HG02642 (cell line): Measurements from ENCODE around the gene ARFRP1.

Source experiments
- ATAC-seq: cut with Tn5 transposase; IDR thresholded peaks from one replicate; pipeline ENCODE4 v1.9.1; 2021; ENCODE audit warnings: mild to moderate bottlenecking; ENCODE audit not compliant: unreplicated experiment, poor library complexity

ARFRP1 gene

DNA sequence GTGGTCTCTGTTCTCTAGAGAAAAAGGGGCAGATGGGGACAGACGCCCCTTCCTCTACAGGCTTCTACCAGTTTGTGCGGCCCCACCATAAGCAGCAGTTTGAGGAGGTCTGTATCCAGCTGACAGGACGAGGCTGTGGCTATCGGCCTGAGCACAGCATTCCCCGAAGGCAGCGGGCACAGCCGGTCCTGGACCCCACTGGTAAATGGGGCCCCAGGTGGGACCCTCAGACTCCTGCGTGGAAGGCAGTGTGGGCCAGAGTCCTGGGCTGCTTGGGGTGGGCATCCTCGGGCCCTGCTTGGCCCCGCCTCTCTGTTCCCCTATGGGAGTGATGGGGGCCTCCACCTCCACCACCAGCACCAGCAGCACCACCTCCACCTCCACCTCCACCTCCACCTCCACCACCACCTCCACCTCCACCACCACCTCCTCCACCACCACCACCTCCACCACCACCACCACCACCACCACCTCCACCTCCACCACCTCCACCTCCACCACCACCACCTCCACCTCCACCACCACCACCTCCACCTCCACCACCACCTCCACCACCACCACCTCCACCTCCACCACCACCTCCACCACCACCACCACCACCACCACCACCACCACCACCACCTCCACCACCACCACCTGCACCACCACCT, 14.6 kb downstream of the ARFRP1 start:
- ATAC-seq, result no peak

- ATAC-seq, result no peak
Measured at GRCh38 chr20:63692436-63693082, 15.2 kb downstream of the ARFRP1 start.

- no peak for ATAC-seq
Measured at GRCh38 chr20:63691711-63692435, 15.9 kb downstream of the ARFRP1 start.

- no peak for ATAC-seq
Measured at GRCh38 chr20:63690898-63691710, 16.7 kb downstream of the ARFRP1 start.

DNA sequence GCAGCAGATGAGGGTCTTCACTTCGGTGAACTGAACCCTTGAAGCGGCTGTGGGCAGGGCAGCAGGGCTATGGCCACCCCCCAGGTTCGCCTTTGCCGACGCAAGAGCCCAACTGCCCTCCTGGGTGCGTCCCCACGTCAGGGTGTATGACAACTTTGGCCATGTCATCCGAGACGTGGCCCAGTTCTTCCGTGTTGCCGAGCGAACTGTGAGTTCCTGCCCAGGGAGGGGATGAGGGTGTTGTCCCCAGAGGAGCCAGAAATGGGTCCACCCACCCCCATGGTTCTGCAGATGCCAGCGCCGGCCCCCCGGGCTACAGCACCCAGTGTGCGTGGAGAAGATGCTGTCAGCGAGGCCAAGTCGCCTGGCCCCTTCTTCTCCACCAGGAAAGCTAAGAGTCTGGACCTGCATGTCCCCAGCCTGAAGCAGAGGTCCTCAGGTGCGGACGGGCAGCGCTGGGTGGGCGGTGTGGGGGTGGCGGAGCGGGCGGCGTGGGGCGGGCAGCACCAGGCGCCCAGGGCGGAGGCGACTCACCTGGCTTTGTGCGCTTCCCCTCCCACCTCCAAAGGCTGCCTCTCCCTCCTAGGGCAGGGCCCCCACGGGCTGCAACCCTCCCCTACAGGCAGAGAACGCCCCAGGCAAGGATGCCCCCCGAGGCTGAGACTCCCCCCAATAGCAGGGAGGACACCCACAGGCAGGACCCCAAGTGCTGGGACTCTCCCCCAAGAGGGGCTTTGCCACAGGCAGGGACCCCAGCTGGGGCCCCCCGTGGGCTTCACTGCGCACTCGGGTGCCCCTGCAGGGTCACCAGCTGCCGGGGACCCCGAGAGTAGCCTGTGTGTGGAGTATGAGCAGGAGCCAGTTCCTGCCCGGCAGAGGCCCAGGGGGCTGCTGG, 17.5 kb downstream of the ARFRP1 start:
- no peak for ATAC-seq

GRCh38 chr20:63689046-63690002, 18.5 kb downstream of the ARFRP1 start:
- no peak for ATAC-seq

- ATAC-seq, result no peak
Measured at GRCh38 chr20:63688228-63689045, 19.3 kb downstream of the ARFRP1 start.

- ATAC-seq, result no peak
Measured at GRCh38 chr20:63687419-63688178, 20.2 kb downstream of the ARFRP1 start.

DNA sequence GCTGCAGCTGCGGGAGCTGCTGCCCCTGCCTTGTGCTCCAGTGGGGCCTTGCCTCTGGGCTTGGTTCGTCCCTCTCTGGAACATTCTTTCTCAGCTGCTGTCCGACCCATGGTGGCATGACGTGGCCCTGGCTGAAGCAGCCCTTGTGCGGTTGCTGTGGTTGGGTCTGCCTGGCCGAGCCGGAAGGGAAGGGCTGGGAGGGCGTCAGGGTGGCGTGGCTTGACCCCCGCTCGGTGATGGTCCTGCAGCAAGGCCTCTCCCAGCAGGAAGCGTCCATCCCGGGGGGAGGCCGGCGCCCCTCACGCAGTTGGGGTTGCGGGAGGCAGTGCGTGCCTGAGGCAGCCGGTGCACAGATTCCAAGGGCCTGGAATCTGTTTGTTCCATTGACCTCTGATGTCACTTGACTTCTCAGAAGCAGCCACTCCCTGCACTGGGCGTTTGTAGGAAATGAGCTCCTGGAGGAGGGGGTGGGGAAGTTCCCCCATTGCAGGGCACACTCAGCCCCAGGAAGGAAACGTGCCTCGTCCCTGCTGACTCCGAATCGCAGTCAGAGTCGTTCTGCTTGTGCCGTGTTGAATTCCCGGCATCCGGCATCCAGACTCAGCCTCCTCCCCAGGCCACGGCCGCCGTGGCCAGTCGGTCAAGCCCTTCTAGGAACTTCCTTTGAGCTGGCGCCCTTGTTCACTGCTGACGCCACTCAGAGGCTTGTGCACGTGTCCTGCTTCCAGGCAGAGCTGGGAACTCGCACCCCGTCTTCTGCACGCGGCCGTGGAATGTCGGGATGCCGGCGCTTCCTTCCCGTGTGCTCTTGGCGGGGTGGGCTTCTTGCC, 21.1 kb downstream of the ARFRP1 start:
- ATAC-seq, result no peak

- ATAC-seq, result no peak
Measured at GRCh38 chr20:63686094-63686491, 21.7 kb downstream of the ARFRP1 start.

DNA sequence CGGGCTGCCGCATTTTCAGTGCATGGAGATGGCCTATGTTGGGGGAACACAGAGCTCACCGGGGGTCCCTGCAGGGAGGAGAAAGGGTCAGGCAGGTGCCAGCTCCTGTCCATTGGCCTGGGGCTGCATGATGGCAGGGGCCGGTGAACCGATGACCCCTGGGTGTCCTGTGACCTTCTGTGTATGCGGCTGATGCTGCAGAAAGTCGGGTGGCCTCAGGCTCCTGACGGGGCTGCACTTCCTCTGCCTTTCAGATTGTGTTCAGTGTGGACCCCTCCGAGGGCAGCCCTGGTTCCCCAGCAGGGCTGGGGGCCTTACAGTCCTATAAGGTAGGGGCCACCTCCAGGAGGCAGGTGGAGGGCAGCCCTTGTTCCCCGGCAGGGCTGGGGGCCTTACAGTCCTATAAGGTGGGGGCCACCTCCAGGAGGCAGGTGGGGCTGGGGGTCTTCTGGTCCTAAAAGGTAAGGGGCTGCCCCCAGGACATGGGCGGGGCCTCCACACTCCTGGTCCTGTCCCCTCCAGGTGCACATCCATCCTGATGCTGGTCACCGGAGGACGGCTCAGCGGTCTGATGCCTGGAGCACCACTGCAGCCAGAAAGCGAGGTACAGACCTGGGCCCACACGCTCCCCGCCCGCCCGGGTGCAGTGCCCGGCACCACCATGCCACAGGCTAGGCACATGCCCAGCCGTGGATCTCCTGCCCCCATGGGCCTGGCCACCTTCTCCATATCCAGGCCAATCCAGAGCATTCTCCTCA, 22.3 kb downstream of the ARFRP1 start:
- ATAC-seq, result no peak

- ATAC-seq, result no peak
Measured at GRCh38 chr20:63682384-63683139, 25.2 kb downstream of the ARFRP1 start.

DNA sequence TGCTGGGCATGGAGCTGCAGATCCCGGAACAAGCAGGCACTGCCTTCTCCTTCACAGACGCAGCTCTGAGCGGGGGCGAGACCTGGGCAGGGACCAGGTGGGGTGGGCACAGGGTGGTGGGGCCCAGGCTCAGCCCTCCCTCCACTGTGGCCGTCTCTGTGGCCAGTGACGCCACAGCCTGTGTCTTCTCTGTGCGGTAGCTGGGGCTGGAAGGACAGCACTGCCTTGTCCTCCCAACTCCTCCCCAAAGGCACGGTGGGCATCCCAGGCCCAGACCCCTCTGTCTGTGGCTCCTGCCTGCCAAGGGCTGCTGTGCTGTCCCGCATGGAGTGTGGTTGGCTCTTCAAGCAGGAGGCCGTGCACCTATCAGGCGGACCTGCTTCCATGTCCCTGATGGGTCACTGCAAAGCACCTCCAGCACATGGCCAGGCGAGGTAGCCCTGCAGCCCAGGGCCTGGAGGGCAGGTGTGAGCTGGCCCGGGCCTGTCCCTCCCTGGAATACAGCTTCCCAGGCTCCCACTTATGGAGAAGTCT, 26.1 kb downstream of the ARFRP1 start:
- ATAC-seq, result no peak

DNA sequence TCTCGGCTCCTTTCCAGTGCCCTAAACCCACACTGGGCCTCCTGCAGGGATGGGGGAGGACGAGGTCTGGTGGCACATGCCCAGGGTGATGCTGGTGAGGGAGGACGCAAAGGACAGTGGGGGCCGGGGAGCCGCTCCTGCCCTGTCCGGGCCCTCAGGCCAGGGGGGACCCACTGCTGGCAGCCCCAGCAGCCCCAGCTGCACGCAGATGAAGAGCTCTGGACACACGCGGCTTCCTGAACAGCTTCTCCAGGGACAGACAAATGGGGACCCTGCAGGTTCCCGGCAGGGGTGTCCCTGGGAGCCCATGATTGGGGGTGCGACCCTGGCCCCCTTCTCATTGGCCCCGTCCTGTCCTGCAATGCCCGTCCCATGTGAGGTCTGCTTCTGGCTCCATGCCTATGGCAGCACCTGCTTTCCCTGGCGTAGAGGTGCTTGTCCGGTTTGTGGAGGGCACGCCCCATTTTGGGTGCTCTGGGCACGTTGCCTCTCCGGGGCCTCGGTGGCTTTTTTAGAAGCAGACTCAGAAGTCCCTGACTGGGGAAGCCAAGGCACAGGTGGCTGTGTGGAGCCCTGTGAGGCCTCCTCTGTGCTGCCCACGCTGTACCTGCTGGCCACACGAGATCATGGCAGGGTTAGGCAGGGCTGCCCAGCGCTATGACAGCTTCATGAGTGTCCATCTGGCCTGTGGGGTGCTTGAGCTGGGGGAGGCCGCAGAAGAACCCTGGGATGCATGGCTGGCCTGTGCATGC, 26.7 kb downstream of the ARFRP1 start:
- ATAC-seq, result no peak
